HG02763 (cell line): ENCODE results near the gene NCAN.
"Not testable (repeated sequence)": the region's sequence is repeated elsewhere in the genome, so short reads cannot be mapped to it uniquely, and the experiment has no call there.

ENCODE experiments used
- ATAC-seq: cut with Tn5 transposase; IDR thresholded peaks from one replicate; pipeline ENCODE4 v1.9.1; 2021; ENCODE audit warnings: mild to moderate bottlenecking, moderate library complexity; ENCODE audit not compliant: unreplicated experiment

Gene NCAN

DNA sequence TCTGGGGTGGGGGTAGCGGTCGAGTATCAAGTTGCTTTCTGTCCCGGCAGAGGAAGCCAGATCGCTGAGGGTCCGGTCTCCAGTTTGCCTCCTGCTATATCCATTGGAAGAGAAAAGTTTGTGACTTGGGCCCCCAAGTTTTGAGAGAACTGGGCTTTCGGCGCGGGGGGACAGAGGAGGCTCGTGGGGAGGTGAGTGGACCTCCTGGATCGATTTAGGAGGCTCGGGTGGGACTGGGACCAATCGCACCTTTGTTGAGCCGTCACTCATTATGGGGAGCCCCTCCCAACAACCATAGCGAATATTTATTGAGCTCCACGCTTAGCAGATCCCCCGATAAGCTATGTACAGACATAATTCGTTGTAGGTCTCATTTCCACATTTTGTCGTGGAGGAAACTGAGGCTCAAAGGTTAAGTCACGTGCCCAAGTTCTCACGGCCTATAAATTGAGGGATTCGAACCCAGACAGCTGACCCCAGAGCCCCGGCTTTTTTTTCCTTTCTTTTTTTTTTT lies 18.8 kb upstream of the NCAN start:
- ATAC-seq, result no peak

DNA sequence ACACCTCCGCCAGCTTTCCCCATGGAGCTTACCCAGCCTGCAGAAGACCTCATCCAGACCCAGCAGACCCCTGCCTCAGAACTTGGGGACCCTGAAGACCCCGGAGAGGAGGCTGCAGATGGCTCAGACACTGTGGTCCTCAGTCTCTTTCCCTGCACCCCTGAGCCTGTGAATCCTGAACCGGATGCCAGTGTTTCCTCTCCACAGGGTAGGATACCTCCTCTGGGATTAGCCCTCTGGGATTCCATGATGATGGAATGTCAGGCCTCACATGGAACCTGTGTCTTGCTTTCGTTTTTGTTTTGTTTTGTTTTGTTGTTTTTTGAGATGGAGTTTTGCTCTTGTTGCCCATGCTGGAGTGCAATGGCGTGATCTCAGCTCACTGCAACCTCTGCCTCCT lies 17.8 kb upstream of the NCAN start:
- ATAC-seq, result no peak

DNA sequence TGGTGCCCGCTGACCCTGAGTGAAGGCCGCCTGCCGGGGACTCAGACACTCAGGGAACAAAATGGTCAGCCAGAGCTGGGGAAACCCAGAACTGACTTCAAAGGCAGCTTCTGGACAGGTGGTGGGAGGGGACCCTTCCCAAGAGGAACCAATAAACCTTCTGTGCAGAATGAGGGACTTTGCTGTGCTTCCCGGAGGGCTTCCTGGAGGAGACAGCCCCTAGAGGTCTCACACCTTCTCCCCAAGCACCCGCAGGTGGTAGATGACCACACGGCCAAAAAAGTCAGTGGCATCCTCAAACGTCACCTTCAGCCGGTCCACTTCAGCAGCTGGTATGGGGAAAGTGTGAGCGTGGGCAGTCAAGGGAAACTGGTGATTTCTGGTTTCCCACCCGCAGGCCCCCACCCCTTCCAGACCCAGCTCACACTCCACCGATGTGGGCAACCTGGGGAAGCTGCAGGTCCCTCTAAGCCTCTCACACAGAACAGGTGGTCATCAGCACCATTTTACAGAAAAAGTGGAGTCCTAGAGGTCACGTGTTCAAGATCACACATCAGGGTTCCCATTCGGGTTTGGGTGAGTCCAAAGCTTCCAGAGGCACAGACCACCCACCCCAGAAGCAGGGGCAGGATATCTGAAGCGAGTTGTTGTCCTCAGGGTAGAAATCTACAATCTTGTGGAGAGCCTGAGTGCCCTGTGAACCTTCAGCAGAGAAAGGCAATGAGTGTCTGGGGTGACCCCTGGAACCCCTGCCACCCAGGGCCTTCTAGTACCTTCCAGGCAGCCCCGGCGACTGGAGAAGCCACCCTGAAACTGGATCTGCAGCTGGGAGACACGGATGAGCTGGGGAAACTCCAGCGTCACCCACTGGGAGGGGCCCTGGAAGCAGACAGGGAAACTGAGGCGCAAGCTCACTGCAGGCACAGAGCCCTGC lies 9.8 kb upstream of the NCAN start:
- ATAC-seq, result no peak

DNA sequence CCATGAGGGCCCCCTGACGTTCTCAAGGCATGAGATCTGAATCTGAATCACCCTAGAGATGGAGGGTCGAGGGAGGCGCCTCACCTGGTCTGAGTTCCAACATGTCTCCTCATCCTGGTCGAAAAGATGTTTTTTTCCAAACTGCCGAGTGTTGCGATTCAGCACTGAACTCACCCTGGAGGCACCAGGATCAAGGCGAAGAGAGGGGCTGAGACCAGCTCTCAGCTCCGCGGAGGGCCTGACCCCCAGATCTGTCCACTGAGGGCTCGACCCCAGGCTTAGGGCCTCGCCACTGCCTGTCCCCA lies 9.1 kb upstream of the NCAN start:
- no peak for ATAC-seq

DNA sequence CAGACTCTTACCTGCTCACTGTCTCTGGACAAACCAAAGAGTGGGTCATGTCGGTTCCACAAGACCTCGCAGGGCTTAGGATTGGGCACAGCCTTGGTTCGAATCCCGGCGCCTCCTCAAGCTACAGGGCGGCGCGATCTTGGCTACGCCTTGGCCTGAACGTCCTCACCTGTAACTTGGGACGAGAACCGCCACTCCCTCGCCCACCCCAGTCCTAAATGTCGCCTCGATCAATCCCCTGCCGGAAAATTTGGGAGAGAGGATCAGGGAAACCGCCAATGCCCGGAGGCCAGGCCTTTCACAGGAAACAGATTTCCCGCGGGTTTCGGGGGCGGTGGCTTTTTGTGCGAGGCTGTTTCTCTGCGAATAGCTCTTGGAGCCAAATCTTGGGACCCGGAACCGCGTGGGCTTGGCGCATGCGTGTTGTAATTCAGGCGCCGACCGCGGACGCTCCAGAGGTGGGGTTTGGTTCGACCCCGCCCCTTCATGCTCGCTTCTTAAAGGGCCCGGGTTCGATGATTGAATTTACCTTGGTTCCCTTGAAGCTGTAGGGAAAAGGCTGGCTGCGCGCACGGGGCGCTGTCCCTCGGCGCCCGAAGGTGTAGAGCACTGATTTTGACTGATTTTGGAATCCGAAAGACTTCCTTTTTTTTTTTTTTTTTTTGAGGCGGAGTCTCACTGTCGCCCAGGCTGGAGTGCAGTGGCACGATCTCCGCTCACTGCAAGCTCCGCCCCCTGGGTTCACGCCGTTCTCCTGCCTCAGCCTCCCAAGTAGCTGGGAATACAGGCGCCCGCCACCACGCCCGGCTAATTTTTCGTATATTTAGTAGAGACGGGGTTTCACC lies 8.5 kb upstream of the NCAN start, which contains the start of gene NR2C2AP:
Gene NR2C2AP (minus strand): TSS at position 403 of the 845 bp plus-strand sequence. CDS start 354 bp downstream, at position 49.
- ATAC-seq, result peak; percentile 82

DNA sequence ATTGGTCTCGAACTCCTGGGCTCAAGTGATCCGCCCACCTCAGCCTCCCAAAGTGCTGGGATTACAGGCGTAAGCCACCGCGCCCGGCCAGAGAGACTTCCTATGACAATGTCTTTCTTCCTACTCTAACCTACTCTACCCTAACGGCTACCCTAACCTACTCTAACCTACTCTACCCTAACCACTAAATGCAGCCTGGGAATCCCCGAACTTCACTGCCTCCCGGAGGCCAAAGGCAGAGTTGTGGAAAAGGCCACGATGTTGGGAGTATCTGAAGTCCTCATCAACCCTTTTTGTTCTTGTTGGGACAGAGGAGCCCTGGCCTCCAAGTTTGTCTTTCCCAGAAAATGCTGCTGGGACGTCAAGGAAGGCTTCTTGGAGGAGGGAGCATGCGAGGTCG lies 7.6 kb upstream of the NCAN start:
- no peak for ATAC-seq

DNA sequence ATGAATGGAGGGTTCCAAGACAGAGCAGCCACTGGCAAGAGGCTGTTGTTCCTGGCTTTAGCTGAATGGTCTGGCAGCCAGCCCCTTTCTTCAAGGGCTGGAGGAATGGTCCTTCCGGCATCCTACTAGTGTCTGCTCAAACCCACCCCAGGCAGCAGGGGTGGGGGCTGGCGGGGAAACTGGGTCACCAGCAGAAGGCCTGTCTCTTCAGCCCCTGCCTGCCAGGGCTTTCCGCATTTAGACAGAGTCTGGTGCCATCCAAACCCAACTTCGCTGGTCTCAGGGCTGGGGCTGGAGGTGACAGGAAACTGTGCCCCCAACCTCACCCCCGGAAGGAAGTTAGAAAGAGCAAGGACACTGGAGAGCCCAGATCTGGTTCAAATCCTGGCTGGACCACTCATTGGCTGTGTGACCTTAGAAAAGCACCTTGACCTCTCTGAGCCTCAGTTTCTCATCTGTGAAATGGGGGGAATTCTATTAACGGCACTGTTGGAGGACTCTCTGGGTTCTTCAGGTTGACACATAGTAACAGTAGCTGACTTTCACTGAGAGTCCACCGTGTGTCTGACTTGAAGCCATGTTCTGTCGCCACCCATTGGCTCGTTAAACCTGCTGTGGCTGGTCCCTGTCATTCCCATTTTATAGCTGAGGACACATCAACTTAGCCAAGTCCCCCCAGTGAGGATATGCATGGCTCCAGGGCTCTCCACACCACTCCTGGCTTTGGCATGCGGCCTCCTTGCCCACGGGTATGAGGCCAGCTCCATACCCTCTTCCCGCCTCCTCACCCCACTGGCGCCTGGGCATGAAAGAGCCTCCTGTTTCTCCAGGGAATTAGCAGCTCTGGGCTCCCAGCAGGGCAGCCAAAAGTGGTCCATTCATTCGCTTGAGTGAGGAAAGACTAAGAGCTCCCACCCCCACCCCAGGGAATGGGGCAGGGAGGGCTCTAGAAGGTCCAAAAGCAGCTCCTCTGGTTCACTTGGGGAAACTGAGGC lies 6.0 kb upstream of the NCAN start:
- no peak for ATAC-seq

DNA sequence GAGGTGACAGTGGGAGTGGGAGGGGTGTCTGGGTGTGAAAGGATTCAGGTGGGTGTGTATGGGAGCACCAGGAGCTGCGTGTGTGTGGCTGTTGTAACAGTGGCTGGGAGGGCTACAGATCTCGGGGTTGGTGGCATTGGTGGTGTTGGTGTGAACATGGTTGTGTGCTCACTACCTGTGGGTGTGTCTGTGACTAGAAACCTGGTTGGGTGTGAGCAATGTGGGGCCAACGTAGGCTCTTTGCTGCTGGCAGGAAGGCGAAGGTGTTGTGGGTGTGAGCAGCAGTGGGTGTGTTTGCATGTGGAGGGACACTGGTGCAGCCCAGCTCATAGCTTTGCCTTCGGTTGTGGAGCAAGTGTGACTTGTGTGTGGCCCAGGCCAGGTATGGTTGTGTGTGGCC lies 4.8 kb upstream of the NCAN start:
- no peak for ATAC-seq

DNA sequence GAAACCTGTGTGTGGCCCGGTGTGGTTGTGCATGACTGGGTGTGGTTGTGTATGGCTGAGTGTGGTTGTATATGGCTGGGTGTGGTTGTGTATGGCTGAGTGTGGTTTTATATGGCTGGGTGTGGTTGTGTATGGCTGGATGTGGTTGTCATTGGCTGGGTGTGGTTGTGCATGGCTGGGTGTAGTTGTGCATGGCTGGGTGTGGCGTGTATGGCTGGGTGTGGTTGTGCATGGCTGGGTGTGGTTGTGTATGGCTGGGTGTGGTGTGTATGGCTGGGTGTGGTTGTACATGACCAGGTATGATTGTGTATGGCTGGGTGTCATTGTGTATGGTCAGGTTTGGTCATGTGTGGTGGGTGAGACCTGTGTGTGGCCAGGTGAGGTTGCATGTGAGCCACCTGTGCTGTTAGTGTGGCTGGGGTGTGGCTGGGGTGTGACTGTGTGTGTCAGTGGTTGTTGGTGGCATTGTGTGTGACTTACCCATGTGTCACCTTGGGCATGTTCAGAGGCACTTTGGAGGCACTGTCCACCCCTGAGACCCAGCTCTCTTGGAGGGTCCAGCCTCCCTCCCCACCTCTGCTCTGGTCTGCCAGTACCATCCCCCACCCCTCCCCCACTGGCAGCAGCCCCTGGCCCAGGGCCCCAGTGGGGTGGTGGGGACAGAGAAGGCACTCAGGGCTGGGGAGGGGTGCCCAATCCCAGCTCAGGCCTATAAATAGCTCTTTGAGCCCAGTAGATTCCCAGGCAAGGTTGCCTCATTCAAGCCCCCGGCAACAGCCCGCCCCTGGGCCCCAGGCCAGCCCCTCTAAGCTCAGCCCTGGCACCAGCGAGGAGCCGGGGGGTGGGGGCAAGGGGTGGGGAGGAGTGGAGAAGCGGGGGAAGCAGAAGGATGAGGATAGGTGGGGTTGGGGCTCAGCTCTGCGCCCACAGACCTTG lies 3.9 kb upstream of the NCAN start:
- ATAC-seq, result no peak

DNA sequence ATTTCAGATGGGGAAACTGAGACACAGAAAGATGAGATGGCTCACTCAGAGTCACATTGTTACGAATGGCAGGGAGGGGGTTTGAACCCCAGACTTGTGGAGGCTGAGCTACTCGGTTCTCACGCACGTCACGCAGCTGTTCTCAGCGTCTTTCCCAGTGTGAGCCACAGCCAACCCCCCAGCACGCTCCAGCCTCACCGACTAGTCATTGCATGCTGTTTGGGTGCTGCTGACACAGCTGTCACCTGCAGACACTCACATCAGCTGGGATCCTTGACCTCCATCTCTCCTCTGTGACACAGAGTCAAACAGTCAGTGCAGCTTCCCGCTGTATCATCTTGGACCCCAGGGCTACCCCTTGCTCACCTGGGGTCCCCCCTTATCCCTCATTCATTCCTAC lies 2.4 kb upstream of the NCAN start:
- no peak for ATAC-seq

DNA sequence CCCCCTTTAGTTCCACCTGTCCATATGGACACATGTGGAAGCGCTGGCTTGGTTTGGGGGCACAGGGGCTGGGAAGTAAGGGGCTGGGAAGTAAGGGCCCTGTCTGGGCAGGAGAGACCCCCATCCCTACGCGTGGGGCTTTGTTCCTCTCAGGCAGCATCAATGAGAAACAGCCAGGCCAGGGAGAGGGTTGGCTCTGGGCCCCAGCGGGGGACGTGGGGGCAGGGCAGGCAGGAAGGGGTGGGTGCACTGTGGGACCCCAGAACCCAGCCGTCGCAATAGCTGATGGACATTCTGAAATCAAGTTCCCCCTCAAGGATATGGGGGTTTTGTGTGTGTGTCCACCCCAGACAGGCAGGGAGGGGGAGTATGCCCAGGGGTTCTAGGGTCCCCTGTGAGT lies 1.2 kb downstream of the NCAN start:
- ATAC-seq, result no peak

DNA sequence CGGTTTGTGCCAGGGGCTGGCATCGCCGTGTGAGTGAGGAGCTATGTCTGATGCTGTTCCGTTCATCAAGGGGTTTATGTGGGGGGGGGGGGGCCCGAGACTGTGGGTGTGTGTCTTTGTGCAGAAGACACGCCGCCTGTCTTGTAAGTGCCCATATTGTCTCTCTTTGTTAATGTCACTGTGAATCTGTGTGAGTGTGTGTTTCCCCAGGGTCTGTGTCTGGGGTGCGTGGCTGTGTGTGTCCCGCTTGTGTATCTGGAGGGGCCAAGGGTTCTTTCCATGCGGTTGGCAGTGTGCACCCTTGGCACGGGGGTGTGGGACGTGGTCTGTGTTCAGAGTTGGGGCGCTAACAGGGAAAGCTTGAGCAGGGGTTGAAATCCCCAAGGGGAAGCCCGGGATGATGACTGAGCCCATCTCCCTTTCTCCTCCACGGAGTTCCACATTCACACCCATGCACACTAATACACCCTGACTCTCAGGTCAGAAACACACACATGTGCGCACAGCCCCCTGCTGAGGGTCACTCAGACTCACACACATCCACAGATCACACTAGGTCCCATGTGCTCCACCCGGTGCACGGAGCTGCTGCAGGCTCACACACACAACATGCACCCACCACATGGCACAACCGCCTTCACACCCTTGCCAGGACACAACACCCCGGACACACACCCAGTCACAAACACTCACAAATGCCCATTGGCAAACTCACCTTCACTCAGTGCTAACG lies 1.8 kb downstream of the NCAN start:
- ATAC-seq, result no peak

DNA sequence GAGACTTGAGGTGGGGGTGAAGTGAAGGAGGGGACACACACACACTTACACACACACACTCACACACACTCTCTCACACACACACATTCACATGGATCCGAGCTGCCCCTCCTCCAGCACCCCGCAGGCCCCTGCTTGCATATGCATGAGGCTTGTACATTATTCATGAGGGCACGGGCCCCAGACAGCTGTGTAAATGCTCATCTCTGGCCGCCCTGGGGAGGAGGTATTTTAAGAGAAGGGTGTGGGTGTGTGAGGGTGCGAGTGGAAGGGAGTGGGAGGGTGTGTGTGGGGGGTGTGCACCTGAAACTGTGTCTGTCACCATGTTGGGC lies 2.4 kb downstream of the NCAN start:
- ATAC-seq, result no peak

DNA sequence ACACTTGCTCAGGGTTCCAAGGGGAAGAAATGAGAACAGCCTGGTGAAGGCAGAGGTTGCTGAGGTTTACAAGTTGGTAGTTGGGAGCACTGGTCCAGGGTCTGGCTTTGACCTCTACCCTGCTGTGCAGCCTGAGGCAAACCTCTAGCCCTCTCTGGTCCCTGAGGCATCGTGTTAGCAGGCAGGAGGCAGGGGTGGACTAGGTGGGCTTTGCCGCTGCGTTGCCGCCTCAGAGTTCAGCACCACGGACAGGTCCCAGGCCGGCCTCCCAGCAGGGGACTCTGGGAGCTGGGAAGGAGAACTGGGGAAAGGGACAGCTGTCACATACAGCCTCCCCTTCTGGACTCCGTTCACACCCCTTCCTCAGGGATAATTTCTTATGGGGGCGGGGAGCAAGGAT lies 3.1 kb downstream of the NCAN start:
- no peak for ATAC-seq

DNA sequence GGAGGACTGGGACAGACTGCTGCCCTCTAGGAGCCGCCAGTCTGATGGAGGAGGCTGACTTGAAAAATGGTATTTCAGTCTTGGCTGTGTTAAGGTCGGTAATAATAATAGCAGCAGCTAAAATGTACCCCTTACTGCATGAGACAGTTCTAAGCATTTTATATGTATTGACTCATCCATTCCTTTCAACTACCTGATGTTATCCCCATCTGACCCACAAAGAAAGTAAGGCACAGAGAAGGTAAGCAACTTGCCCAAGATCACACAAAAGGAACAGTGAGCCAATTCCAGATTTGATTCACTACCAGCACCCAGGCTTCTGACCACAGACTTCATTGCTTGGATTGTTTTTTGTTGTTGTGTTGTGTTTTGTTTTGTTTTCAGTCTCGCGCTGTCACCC lies 4.0 kb downstream of the NCAN start:
- ATAC-seq, result no peak

DNA sequence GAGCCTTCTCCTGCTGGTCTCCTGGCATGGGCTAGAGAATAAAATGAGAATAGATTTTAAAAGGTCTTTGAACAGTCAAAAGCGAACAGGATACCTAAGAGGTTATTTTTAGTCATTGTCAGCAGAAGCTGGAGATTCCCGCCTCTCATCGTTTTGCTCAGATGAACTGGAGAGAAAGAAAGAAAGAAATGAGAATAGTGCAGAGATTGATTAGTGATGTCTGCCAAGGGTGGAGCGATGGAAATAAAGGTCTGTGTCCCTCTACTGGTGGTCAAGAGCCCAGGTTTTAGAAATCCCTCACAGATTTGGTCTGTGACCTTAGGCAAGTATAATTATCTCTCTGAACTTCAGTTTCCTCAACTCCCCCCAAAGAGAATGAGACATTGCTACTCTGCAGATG lies 5.3 kb downstream of the NCAN start:
- ATAC-seq, result no peak

DNA sequence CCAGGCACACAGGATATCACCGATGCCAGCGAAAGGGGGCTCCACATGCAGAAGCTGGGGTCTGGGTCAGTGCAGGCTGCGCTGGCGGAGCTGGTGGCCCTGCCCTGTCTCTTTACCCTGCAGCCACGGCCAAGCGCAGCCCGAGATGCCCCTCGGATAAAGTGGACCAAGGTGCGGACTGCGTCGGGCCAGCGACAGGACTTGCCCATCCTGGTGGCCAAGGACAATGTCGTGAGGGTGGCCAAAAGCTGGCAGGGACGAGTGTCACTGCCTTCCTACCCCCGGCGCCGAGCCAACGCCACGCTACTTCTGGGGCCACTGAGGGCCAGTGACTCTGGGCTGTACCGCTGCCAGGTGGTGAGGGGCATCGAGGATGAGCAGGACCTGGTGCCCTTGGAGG lies 7.2 kb downstream of the NCAN start:
- ATAC-seq, result no peak

DNA sequence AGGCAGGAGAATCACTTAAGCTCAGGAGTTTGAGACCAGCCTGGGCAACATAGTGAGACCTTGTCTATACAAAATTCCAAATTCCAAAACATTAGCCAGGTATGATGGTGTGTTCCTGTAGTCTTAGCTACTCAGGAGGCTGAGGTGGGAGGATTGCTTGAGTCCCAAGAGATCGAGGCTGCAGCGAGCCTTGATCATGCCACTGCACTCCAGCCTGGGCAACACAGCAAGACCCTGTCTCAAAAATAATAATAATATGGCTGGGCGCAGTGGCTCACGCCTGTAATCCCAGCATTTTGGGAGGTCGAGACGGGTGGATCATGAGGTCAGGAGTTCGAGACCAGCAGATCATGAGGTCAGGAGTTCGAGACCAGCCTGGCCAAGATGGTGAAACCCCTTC lies 9.2 kb downstream of the NCAN start:
- ATAC-seq, result not testable (repeated sequence)

DNA sequence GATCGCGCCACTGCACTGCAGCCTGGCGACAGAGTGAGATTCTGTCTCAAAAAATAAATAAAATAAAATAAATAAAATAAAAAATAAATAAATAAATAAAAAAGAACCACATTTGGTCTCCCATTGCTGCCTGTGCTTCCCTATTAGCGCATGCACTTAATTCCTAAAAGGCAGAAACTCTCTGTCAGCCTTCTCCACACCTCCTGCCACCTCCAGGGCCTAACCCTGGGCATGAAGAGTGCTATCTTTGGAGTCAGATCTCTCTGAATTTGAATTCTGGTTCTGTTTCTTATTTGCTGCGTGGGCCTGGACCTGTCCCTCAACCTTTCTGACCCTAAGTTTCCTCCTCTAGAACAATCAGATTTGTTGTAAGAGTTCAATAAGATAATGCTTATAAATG lies 11.3 kb downstream of the NCAN start:
- no peak for ATAC-seq
